OCI-LY3 (cell line): Measurements from ENCODE around the gene NASP.

Experiments used
- CTCF ChIP-seq: fragments of 200-600, 300-600 bp; sonication (generic); IDR thresholded peaks from 2 replicates; pipeline ENCODE4 v1.5.1; 2014; ENCODE audit warnings: antibody characterized with exemption, low read length, low read depth
- EZH2phosphoT487 ChIP-seq: fragments of 200-600 bp; shearing (Covaris generic); IDR thresholded peaks from 2 replicates; pipeline ENCODE4 v1.6.1; 2018; ENCODE audit warnings: antibody characterized with exemption, mixed run types, low read depth

DNA sequence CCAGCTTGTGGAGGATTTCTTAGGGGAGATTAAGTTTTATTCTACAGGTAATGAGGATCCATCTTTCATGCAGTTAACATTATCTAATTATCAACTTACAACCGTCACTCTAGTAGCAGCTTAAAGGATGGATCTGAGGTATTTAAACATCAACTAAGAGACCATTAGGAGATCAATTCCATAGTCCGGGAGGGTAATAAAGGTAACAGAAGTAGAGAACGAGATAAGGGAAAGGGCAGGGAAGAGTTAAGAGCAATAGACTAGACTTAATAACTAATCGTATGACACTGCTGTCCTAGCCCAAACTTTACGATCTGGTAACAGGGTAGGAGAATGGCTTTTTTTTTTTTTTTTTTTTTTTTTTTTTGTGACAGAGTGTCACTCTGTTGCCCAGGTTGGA, 59.5 kb downstream of the NASP start:
- no peak for TF ChIP-seq CTCF
- no peak for TF ChIP-seq EZH2phosphoT487
